ENCODE results near the gene DNAI1. TPM values are rescaled to one million over a fixed set of nuclear protein-coding genes. Genes with fewer than 3 reads are reported as not detected.

DNAI1 gene
- total and polyA plus RNA-seq, 2 experiments from 2014 or later = 0.57 TPM; not detected in 1

DNA sequence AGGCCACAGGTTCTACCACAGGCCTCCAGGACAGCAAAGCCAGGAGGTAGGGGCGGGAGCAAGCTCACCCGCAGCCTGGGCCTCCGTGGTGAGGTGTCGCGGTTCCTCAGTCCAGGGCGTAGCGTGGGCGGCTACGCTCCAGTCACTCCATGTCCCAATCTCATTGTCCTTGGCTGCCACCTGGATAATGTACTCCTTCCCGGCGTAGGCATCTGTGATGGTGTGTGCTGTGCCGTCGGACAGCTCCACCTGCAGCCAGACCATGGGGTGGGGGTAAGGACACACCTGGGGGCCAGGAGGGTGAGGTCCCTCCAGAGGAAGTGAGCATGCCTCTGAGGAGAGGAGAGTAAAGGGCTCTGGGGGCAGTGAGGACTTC lies 94.0 kb downstream of the DNAI1 start:
- 91% methylated on average over 13 of the region's 13 CpGs for WGBS (ENCODE audit: low lambda C conversion rate, missing lambda C conversion rate)
- Histone ChIP-seq H2AFZ (no peak overlapping the region), H3K4me2 (no peak overlapping the region), H3K79me2 (no peaks in the 10 kb centered on the region), H3K4me1 (ENCODE audit: insufficient read depth) (peaks cover 21% of the 10 kb centered on the region), H4K20me1 (ENCODE audit: insufficient read depth, poor library complexity, severe bottlenecking) (no peaks in the 10 kb centered on the region), H3K9me3 (ENCODE audit: low read depth) (no peaks in the 10 kb centered on the region), H3K27ac (no peak overlapping the region), H3K36me3 (replicated peaks; ENCODE audit: insufficient read depth, low read depth) (no peaks in the 10 kb centered on the region), H3K9me2 (replicated peaks; ENCODE audit: insufficient read depth) (no peaks in the 10 kb centered on the region), H3K4me3 (no peak overlapping the region), H3K27me3 (peaks cover 2% of the 10 kb centered on the region)
- no peak for DNase-seq (ENCODE audit: low spot score)
- TF ChIP-seq EZH2 (IDR thresholded peaks at IDR 0.05; ENCODE audit: borderline replicate concordance) (no peak), EZH2phosphoT487 (IDR thresholded peaks at IDR 0.05; ENCODE audit: low read depth, severe bottlenecking, unreplicated experiment) (no peak)
- TF ChIP-seq, protein P1, sequence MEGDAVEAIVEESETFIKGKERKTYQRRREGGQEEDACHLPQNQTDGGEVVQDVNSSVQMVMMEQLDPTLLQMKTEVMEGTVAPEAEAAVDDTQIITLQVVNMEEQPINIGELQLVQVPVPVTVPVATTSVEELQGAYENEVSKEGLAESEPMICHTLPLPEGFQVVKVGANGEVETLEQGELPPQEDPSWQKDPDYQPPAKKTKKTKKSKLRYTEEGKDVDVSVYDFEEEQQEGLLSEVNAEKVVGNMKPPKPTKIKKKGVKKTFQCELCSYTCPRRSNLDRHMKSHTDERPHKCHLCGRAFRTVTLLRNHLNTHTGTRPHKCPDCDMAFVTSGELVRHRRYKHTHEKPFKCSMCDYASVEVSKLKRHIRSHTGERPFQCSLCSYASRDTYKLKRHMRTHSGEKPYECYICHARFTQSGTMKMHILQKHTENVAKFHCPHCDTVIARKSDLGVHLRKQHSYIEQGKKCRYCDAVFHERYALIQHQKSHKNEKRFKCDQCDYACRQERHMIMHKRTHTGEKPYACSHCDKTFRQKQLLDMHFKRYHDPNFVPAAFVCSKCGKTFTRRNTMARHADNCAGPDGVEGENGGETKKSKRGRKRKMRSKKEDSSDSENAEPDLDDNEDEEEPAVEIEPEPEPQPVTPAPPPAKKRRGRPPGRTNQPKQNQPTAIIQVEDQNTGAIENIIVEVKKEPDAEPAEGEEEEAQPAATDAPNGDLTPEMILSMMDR (IDR thresholded peaks at IDR 0.05; ENCODE audit: poor library complexity) = no peak

DNA sequence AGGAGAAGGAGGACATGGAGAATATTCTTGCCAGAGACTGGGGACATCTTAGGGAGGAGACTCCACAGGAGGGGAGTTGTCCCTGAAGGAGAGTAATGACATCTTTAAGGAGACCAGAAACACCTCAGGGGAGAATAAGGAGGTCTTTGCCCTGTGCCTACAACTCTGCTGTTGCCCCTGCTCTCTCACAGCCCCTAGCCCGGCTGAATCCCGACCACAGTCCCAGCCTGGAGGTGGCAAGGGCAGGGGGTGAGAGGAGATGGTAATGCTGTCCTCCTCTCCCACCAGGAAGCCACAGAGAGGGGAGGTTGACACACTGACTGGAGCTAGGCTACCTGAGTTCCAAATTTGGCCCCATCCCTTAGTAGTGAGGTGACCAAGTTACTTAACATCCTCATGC lies 94.4 kb downstream of the DNAI1 start:
- DNase-seq (ENCODE audit: low spot score) = no peak
- no peak overlapping the region for H3K4me2 ChIP-seq
- 91% methylated on average over 2 of the region's 2 CpGs for WGBS (ENCODE audit: low lambda C conversion rate, missing lambda C conversion rate)

DNA sequence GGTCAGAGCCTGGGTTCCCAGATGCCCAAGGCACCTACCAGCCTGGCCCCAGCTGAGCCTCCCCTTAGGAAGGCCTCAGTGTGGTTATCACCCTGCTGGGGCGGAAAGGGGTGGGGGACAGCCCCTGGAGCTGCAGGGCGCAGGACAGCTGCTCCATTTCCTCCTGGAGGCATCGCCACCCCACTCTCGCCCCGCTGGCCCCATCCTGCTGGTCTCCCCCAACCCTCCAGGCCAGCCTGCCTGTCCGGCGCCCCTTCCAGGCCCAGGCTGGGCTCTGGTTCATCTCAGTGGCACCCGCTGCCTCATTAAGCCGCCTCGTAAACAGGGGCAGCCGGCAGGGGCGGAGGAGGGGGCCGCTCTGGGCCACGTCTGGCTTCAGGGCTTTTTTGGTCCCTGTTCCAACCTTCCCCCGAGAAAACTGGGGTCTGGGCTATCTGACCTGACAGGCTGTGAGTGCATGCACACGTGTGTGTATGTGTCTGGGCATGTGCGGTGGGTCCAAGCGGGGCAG lies 95.0 kb downstream of the DNAI1 start:
- no peak for DNase-seq (ENCODE audit: low spot score)
- Histone ChIP-seq H3K27ac (peak overlapping the region; percentile 32), H3K9me3 (ENCODE audit: low read depth) (no peaks in the 10 kb centered on the region), H3K4me3 (no peak overlapping the region), H2AFZ (no peak overlapping the region), H3K79me2 (no peaks in the 10 kb centered on the region), H3K9me2 (replicated peaks; ENCODE audit: insufficient read depth) (no peaks in the 10 kb centered on the region), H3K36me3 (replicated peaks; ENCODE audit: insufficient read depth, low read depth) (no peaks in the 10 kb centered on the region), H3K4me2 (no peak overlapping the region), H4K20me1 (ENCODE audit: insufficient read depth, poor library complexity, severe bottlenecking) (no peaks in the 10 kb centered on the region), H3K27me3 (no peaks in the 10 kb centered on the region), H3K4me1 (ENCODE audit: insufficient read depth) (peaks cover 21% of the 10 kb centered on the region)
- 57% methylated on average over 18 of the region's 18 CpGs for WGBS (ENCODE audit: low lambda C conversion rate, missing lambda C conversion rate)
- no peak for TF ChIP-seq EZH2 (IDR thresholded peaks at IDR 0.05; ENCODE audit: borderline replicate concordance)
- TF ChIP-seq, protein P1 (IDR thresholded peaks at IDR 0.05; ENCODE audit: poor library complexity) = no peak
- no peak for TF ChIP-seq EZH2phosphoT487 (IDR thresholded peaks at IDR 0.05; ENCODE audit: low read depth, severe bottlenecking, unreplicated experiment)

More for the DNA sequence above, 94.4 kb downstream of the DNAI1 start:
- Histone ChIP-seq H4K20me1 (ENCODE audit: insufficient read depth, poor library complexity, severe bottlenecking) (no peaks in the 10 kb centered on the region), H2AFZ (no peak overlapping the region), H3K4me3 (no peak overlapping the region), H3K27me3 (no peaks in the 10 kb centered on the region), H3K4me1 (ENCODE audit: insufficient read depth) (peaks cover 21% of the 10 kb centered on the region), H3K36me3 (replicated peaks; ENCODE audit: insufficient read depth, low read depth) (no peaks in the 10 kb centered on the region), H3K27ac (no peak overlapping the region), H3K79me2 (no peaks in the 10 kb centered on the region), H3K9me2 (replicated peaks; ENCODE audit: insufficient read depth) (no peaks in the 10 kb centered on the region), H3K9me3 (ENCODE audit: low read depth) (no peaks in the 10 kb centered on the region)
- TF ChIP-seq, protein P1 (IDR thresholded peaks at IDR 0.05; ENCODE audit: poor library complexity) = no peak
- no peak for TF ChIP-seq EZH2phosphoT487 (IDR thresholded peaks at IDR 0.05; ENCODE audit: low read depth, severe bottlenecking, unreplicated experiment)

All from hepatocyte (in vitro differentiated cells).